Activated CD4-positive, alpha-beta T cell treated with anti-CD3 and anti-CD28 coated beads for 48 hours (primary cell): Measurements from ENCODE around the gene PGM2.

Experiments used
- DNase-seq: peaks from one replicate; pipeline ENCODE4 v3.0.0-alpha.2; 2020

PGM2 gene

DNA sequence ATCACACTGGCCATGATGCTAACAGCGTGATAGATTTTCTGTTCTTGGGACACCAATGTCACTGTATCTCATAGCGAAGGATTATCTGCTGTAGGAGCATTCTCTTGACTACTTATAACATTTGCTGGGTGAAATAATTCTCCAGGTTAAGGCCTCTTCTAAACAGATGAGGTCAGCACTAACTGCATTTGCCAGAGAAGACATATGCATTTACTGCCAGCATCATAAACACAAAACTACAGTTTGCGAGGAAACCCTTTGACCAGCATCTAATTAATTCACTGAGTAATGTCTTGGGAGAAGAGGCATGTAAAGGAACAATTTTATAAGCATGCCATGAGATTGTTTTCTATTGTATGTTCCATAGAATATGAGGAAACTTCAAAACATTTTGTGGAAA is 78.3 kb downstream of the PGM2 start:
- no peak for DNase-seq

DNA sequence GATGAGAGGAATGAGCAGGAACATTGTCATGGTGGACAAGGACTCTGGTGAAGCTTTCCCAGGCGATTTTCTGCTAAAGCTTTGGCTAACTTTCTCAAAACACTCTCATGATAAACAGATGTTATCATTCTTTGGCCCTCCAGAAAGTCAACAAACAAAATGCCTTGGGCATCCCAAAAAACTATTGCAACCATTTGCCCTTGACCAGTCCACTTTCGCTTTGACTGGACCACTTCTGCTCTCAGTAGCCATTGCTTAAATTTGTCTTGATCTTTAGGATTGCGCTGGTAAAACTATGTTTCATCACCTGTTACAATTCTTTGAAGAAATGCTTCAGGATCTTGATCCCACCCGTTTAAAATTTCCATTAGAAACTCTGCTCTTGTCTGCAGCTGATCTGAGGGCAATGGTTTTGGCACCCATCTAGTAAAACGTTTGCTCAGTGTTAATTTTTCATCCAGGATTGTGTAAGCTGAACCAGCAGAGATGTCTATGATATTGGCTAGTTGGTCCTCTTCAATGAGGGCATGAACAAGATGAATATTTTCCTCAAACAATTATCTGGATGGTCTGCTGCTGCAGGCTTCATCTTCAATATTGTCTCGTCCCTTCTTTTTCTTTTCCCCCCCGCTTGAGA is 79.2 kb downstream of the PGM2 start:
- no peak for DNase-seq

DNA sequence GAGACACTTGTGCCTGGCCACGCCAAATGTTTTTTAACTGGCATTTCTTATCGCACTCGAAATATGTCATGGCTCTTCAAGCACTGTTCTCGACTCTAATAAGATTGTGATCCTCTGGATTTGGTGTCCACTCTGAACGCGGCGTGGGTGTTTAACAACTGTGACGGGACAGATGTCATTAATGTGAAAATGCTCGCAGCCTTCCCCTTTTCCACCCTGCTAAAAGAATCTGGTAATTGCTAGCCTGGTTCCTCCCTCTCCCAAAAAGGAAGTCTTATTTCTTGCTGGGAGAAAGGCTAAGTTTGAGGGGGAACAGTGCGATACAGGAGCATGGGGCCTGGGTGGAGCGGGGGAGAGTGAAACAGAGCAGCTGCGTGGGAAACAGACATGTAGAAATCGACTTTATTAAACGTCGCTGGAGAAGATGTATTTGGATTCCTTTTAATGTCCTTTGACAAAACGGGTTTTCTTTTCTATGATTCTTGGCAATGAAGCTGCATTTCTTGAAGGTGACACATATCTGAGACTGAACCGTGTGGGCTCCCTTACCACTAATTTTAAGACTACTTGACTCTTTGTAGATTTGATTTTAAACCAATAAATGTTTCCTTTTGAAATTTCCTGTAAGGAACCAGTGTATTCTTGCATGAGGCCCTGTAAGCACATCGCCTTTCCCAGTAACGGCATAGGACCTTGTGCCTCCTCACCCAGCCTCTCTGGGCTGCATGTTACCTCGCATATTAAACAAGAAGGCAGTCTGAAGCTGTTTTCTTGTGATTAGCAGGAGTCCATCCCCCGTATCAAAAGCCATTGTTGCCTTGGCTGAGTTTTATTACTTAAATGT is 82.2 kb downstream of the PGM2 start:
- no peak for DNase-seq

DNA sequence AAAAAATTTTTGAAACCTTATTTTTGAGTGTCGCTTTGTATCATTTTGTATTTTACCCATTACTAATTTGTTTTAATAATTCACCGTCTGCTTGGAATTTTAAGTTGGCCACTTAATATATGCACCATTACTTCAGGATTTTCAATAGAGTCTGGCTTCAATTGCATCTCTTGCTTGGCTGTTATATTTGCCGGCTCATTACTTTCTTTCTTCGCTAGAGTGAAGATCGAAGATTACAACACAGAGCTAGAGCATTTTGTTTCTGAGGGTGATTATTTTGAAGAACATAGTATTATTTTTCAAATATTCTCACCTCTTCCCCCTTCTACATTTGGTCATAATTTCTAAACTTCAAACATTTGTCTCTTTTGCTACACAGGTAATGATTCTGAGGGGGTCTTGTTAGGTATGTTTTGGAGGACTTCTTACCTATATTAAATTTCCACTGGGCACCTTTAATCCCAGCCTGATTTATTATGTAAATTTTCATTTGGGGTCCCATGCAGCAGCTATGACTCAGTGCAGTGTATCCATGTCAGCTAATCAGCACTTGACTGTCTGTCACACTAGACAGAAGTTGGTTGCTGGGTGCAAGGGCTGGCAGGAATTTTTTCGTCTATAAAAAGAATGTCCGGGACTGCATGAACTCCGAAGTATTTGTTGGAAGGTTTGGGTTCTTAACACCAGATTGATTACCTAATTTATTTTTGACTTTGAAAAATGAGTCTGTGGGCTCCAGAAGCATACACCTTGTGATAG is 83.0 kb downstream of the PGM2 start:
- DNase-seq = no peak

DNA sequence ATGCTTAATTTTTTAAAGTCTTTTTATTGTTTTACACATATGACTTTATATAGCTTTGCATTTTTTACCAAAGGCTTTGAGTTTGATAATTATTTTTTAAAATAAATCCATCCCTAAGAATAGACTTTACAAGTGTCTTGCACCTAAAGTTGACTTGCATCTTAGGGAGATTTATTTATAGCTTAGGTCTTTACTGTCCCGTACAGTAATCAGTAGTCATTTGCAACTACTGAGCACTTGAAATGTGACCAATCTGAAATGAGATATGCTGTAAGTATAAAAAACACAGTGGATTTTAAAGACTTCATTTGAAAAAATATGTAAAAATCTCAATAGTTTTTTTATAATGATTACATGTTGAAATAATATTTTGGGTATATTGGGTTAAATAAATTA is 83.6 kb downstream of the PGM2 start:
- no peak for DNase-seq
